Measurements from ENCODE around the gene MTERF4. TPM values are rescaled to one million over a fixed set of nuclear protein-coding genes. Genes with fewer than 3 reads are reported as not detected.

The MTERF4 gene
- total and polyA plus RNA-seq, 8 donors, result 14.0 to 36.8 (median 16.8) TPM

DNA sequence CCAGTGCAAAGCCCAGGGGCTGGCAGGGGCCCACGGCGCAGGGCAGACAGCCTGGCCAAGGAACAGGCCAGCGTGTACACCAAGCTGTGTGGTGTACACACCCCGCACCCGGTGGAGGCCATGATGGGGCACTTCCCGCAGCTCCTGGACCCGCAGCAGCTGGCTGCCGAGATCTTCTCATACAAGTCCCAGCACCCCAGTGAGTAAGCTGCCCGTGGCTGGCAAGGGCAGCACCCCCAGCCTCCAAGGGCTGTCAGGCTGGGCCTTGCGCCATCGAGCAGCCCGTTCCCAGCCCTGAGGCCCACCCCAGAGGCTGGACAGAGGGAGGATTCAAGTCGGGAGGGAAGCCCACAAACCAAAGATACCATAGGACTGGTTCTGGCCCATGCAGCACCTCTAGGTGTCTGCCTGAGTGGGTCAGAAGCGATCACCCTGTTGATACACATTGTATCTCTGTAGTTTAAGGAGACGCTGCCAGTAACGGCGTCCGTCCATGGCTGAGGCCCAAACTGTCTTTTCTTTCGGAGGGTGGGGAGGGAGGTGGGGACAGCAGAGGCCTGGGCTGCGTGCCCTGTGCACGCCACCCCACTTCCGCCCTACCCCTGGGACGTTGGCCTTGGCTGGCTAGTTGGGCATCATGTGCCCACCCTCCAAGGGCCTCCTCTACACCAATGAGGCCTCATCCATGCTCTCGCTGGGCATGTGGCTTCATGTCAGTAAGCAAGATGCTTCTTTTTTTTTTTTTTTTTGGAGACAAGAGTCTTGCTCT, 16.8 kb upstream of the MTERF4 start:
- no peaks in the 10 kb centered on the region for H3K4me1 ChIP-seq
- FAIRE-seq (no peak), ATAC-seq (no peak), DNase-seq (peak in 1 of 6 donors; percentile 28)
- 92 to 95% methylated on average over 24 of the region's 24 CpGs for WGBS, 2 donors
- H3K27ac ChIP-seq, result no peak overlapping the region
- TF ChIP-seq, protein P1, sequence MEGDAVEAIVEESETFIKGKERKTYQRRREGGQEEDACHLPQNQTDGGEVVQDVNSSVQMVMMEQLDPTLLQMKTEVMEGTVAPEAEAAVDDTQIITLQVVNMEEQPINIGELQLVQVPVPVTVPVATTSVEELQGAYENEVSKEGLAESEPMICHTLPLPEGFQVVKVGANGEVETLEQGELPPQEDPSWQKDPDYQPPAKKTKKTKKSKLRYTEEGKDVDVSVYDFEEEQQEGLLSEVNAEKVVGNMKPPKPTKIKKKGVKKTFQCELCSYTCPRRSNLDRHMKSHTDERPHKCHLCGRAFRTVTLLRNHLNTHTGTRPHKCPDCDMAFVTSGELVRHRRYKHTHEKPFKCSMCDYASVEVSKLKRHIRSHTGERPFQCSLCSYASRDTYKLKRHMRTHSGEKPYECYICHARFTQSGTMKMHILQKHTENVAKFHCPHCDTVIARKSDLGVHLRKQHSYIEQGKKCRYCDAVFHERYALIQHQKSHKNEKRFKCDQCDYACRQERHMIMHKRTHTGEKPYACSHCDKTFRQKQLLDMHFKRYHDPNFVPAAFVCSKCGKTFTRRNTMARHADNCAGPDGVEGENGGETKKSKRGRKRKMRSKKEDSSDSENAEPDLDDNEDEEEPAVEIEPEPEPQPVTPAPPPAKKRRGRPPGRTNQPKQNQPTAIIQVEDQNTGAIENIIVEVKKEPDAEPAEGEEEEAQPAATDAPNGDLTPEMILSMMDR (IDR thresholded peaks at IDR 0.05), result no peak
- no peak overlapping the region for H3K4me3 ChIP-seq
- no peaks in the 10 kb centered on the region for H3K9me3 ChIP-seq
- H3K27me3 ChIP-seq, result no peaks in the 10 kb centered on the region
- intact Hi-C loops (cut with DNase I), result no loop called here
- no peaks in the 10 kb centered on the region for H3K36me3 ChIP-seq

DNA sequence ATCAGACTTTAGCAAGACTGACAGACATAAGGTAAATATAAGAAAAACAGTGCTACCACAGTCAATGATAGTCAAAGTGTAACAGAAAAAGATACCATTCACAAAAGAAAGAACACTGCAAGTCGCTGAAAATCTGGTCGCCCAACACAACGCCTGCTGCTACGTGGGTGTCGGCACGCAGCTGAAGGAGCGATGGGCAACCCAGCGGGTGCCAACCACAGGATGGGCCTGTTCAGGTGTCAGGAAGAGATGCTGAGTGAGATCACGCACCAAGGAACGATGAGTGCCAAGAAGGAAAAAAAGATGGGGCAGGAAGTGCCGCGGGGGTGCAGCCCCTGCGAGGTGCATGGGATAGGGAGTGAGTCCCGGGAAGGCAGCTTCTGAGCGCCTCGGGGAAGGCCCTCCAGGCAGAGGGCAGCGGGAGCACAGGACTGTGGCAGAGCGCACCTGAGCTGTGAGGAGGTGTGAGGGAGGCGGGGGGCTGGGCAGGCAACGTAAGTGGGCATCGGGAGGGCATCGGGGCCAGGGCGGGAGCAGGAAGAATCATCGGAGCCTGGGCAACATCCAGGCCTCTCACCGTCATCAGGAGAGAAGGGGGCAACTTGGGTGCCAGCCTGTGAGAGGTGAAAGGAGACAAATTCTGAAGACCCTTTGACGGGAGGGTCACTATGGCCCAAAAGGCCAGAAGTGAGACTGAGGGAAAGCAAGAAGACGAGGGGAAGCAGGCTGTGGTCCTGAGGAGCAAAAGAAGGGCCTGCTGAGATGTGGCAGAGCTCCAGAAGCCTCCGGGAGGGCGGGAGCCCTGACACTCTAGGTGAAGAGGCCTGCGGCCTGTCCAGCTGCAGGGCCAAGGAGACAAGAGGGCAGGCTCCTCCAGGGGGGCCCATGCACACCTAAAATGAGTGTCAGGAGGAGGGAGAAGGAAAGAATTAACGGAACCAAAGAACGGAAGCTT, 14.8 kb upstream of the MTERF4 start:
- FAIRE-seq, result no peak
- Histone ChIP-seq H3K27ac (no peak overlapping the region), H3K4me3 (no peak overlapping the region), H3K36me3 (no peaks in the 10 kb centered on the region), H3K9me3 (no peaks in the 10 kb centered on the region), H3K4me1 (no peaks in the 10 kb centered on the region), H3K27me3 (no peaks in the 10 kb centered on the region)
- intact Hi-C loops (cut with DNase I), result no loop called here
- ATAC-seq, result no peak
- peak in 1 of 6 donors; percentile 33 for DNase-seq
- TF ChIP-seq, protein P1 (IDR thresholded peaks at IDR 0.05), result no peak
- 90 to 96% methylated on average over 32 of the region's 32 CpGs for WGBS, 2 donors

DNA sequence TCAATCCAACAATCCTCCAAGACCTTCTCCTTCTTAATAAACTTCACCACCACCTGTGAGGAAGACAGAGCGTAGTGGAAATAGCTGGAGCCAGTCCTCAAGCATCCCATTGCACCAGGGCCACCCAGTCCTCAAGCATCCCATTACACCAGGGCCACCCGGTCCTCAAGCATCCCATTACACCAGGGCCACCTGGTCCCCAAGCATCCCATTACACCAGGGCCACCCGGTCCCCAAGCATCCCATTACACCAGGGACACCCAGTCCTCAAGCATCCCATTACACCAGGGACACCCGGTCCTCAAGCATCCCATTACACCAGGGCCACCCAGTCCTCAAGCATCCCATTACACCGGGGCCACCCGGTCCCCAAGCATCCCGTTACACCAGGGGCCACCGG, 13.3 kb upstream of the MTERF4 start:
- FAIRE-seq (no peak), ATAC-seq (no peak), DNase-seq (peak in 1 of 6 donors; percentile 15)
- WGBS, 2 donors, result 83 to 95% methylated on average over 8 of the region's 8 CpGs
- H3K36me3 ChIP-seq, result no peaks in the 10 kb centered on the region
- no peaks in the 10 kb centered on the region for H3K27me3 ChIP-seq
- H3K4me1 ChIP-seq, result no peaks in the 10 kb centered on the region
- intact Hi-C loops (cut with DNase I), result no loop called here
- no peak overlapping the region for H3K27ac ChIP-seq
- no peaks in the 10 kb centered on the region for H3K9me3 ChIP-seq
- TF ChIP-seq, protein P1 (IDR thresholded peaks at IDR 0.05), result no peak
- H3K4me3 ChIP-seq, result no peak overlapping the region

DNA sequence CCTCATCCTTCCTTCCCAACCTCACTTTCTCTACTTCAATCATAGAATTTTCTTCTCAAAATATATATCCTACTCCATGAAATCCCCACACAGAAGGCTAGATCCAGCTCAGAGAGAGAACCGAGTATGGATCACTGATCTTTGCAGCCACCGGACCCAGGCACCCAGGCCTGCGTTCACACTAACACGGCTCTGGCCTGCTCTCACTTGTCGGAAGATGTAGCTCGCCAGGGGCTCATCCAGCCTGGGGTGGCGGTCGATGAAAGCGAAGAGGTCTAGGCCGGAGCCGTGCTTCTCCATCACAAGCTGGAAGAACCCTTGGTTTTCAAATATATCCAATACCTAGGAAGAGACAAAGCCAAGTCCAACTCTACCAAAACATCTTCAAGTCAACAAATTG, 12.7 kb upstream of the MTERF4 start:
- Histone ChIP-seq H3K4me3 (no peak overlapping the region), H3K9me3 (no peaks in the 10 kb centered on the region), H3K36me3 (no peaks in the 10 kb centered on the region), H3K4me1 (no peaks in the 10 kb centered on the region), H3K27ac (no peak overlapping the region), H3K27me3 (no peaks in the 10 kb centered on the region)
- TF ChIP-seq, protein P1 (IDR thresholded peaks at IDR 0.05), result no peak
- no peak for FAIRE-seq
- no peak for ATAC-seq
- 89 to 96% methylated on average over 11 of the region's 11 CpGs for WGBS, 2 donors
- intact Hi-C loops (cut with DNase I), result no loop called here
- peak in 1 of 6 donors; percentile 35 for DNase-seq

All from pancreas (tissue), 10 donors.